Activated CD8-positive, alpha-beta memory T cell treated with anti-CD3 and anti-CD28 coated beads for 1 hour (primary cell): Measurements from ENCODE around the gene ZBTB49.

Source experiments
- DNase-seq, 2 donors: peaks; one replicate each; pipeline ENCODE4 v3.0.0-alpha.2; 2020; ENCODE audit warnings: low read depth in 1 of 2; ENCODE audit errors: extremely low read depth in 1 of 2

ZBTB49 gene

GRCh38 chr4:4321951-4322688 is 32.1 kb downstream of the ZBTB49 start:
- no peak for DNase-seq

DNA sequence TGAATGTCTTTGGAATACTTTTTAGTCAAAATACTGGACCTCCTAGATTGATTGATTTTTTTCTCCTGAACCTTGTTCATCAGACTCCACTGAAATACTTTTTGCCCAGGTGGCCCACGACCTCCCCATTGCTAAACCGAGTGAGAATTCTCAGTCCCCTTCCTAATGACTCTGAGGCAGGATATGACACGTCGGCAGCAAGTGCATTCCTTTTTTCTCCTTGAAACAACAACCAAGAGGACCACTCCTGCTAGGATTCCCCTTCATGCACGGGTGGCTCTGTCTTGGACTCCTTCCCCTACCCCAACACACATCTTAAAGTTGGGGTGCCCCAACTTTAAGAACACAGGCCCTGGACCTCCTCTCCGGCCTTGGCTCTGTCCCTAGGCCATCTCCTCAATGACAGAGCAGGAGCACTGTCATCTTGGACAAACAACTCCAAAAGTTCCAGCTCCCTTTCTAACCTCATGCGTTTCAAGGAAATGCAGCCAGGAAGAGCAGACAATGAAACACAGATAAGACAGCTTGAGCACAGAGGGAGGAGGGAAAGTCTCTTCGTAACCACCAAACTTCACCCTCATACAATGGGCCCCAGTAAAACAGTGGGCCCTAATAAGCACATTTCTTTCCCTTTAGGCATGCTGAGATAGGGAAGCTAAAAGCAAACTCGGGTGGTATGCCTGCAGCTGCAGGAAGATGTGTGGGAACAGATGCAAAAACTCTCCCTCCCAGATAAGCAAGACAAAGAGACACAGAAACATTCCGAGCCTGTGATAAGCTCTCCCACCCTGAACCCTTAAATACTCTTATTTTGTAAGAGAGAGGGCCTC is 33.9 kb downstream of the ZBTB49 start:
- no peak for DNase-seq

GRCh38 chr4:4325321-4325720 is 35.3 kb downstream of the ZBTB49 start:
- no peak for DNase-seq

- no peak for DNase-seq
Measured at GRCh38 chr4:4326166-4326565, 36.1 kb downstream of the ZBTB49 start.

GRCh38 chr4:4327652-4328121 is 37.6 kb downstream of the ZBTB49 start:
- DNase-seq: no peak

DNA sequence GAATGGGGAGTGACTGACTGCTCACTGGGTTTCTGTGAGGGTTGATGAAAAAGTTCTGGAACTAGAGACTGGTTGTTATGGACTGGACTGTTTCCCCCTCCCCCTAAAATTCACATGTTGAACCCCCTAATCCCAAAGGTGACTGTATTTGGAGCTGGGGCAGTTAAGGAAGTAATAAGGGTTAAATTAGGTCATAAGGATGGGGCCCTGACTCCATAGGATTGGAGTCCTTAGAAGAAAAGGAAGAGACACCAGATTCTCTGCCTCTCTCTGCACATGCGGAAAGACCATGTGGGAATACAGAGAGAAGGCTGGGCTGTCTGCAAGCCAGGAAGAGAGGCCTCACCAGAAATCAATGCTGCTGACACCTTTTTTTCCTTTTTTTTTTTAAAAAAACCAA is 38.2 kb downstream of the ZBTB49 start:
- no peak for DNase-seq

- no peak for DNase-seq
Measured at GRCh38 chr4:4328840-4329239, 38.8 kb downstream of the ZBTB49 start.

- no peak for DNase-seq
Measured at GRCh38 chr4:4329496-4329895, 39.4 kb downstream of the ZBTB49 start.

GRCh38 chr4:4330794-4331193 is 40.7 kb downstream of the ZBTB49 start:
- no peak for DNase-seq

DNA sequence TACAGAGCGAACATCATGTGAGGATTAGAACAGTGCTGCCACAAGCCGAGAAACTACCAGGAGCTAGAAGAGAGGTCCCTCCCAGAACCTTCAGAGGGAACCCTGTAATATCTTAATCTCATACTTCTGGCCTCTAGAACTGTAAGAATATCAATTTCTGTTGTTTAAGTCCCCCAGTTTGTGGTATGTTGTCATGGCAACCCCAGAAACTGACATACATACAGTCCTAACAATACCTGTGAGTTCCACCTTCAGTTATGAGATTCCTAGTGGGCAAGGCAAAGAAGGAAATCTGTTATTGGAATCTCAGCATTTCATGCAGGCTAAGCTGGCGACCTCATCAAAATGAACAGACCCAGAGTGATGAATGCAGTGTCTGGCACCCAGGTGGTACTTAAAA is 42.5 kb downstream of the ZBTB49 start:
- no peak for DNase-seq

- no peak for DNase-seq
Measured at GRCh38 chr4:4333265-4333706, 43.2 kb downstream of the ZBTB49 start.

DNA sequence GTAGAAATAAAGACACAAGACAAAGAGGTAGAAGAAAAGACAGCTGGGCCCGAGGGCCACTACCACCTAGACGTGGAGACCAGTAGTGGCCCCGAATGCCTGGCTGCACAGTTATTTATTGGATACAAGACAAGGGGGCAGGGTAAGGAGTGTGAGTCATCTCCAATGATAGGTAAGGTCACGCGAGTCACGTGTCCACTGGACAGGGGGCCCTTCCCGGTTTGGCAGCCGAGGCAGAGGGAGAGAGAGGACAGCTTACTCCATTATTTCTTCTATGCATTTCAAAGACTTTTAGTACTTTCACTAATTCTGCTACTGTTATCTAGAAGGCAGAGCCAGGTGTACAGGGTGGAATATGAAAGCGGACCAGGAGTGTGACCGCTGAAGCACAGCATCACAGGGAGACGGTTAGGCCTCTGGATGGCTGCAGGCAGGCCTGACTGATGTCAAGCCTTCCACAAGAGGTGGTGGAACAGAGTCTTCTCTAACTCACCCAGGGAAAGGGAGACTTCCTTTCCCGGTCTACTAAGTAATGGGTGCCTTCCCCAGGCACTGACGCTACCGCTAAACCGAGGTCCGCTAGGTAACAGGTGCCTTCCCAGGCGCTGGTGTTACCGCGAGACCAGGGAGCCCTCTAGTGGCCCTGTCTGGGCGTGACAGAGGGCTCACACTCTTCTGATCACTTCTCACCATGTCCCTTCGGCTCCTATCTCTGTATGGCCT is 44.9 kb downstream of the ZBTB49 start:
- DNase-seq: peak; percentile 45 to 59

- no peak for DNase-seq
Measured at GRCh38 chr4:4338210-4339001, 48.4 kb downstream of the ZBTB49 start.

GRCh38 chr4:4339504-4340085 is 49.5 kb downstream of the ZBTB49 start:
- DNase-seq: no peak

DNA sequence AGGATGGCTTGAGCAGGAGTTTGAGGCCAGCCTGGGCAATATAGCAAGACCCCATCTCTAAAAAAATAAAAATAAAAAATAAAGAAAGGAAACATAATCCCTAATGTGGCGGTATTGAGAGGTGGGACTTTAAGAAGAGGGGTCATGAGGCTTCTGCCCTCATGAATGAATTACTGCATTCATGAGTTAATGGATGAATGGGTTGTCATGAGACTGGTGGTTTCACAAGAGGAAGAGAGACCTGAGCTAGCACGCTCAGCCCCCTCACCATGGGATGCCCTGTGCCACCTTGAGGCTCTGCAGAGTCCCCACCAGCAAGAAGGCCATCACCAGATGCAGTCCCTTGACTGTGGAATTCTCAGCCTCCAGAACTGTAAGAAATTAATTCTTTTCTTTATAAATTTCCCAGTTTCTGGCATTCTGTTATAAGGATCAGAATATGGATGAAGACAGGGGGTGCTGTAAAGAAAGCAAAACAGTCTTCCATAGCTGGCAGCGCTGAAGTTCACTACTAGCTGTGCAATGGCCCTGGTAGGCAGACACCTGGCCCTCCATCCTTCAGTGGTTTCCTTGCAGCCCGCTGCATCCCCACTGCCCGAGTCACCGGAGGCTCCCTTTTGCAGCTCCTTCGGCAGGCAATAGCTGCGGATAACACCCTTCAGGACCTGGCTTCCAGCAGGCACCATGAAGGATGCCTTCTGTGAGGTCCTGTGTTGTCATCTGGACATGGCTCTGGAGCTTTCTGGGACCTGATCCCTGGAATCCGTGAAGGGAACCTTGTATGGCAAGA is 52.0 kb downstream of the ZBTB49 start:
- DNase-seq: no peak

- no peak for DNase-seq
Measured at GRCh38 chr4:4343038-4343437, 53.0 kb downstream of the ZBTB49 start.

DNA sequence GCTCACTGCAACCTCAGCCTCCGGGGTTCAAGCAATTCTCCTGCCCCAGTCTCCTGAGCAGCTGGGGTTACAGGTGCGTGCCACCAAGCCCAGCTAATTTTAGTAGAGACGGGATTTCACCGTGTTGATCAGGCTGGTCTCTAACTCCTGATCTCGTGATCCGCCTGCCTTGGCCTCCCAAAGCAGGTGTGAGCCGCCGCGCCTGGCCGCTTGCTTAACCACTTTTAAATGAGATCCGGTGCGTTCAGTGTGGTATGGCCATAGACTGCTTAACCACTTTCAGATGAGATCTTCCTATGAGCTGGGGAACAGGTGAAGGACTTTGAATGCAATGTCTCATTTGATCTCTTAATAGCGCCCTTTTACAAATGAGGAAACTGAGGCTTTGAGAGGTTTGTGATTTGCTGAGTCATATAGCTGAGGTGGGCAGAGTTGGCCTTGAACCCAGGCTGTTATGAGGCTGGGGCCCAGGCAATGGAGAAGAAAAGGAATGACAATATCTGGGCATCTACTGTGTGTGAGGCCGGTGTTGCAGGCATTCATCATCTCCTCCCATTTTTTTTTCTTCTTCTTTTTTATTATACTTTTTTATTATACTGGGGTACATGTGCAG is 55.0 kb downstream of the ZBTB49 start:
- DNase-seq: no peak

GRCh38 chr4:4347585-4347984 is 57.5 kb downstream of the ZBTB49 start:
- DNase-seq: no peak

DNA sequence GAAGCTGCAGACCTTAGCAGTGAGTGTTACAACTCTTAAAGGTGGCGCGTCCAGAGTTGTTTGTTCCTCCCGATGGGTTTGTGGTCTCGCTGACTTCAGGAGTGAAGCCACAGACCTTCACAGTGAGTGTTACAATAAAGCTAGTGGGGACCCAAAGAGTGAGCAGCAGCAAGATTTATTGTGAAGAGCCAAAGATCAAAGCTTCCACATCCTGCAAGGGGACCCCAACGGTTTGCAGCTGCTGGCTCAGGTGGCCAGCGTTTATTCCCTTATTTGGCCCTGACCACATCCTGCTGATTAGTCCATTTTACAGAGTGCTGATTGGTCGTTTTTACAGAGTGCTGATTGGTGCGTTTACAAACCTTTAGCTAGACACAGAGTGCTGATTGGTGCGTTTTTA is 58.5 kb downstream of the ZBTB49 start:
- peak in 1 of 2 donors; percentile 7 for DNase-seq
